SK-N-SH (cell line): ENCODE results near the gene PCSK6. TPM values are rescaled to one million over a fixed set of nuclear protein-coding genes. Genes with fewer than 3 reads are reported as not detected.

Experiments used
- CTCF ChIA-PET: fragments of 300-600, 350-600 bp; formaldehyde crosslinking; extraction: SDS; loops from one replicate; lab custom pipeline; 2021; lab: Yijun Ruan, JAX
- POLR2A ChIA-PET: fragments of 350-600 bp; sonication (Branson Sonifier 250); formaldehyde crosslinking; extraction: SDS; loops from one replicate; lab custom pipeline; 2020; ENCODE audit warnings: antibody characterized with exemption, inconsistent platforms; lab: Yijun Ruan, JAX
- DNase-seq: peaks from one replicate; pipeline ENCODE4 v3.0.0; 2012
- H2AFZ ChIP-seq: fragments of 200-600 bp; sonication (generic); 2 replicates; pipeline ENCODE4 v1.8.1; 2016; ENCODE audit warnings: antibody characterized with exemption, mild to moderate bottlenecking, low read depth
- H3F3A ChIP-seq: fragments of 200-600 bp; sonication (generic); replicated peaks from 2 replicates; pipeline ENCODE3; 2016; ENCODE audit warnings: antibody characterized with exemption, mild to moderate bottlenecking; ENCODE audit not compliant: insufficient read depth
- H3K27ac ChIP-seq, 2 experiments: fragments of 200-500 bp in 1 of 2; fragments of 200-600 bp in 1 of 2; sonication (Bioruptor generic) in 1 of 2; sonication (generic), shearing (Covaris generic) in 1 of 2; 2 replicates each; pipeline versions ENCODE4 v1.5.1 to v1.6.1; 2014 to 2016; ENCODE audit warnings: low read depth in 2 of 2, inconsistent platforms in 1 of 2, low read length in 1 of 2, mild to moderate bottlenecking in 1 of 2, mixed read lengths in 1 of 2
- H3K27me3 ChIP-seq: fragments of 200-600 bp; sonication (generic), shearing (Covaris generic); 2 replicates; pipeline ENCODE4 v1.6.1; 2016; ENCODE audit warnings: mixed run types; ENCODE audit not compliant: insufficient read depth
- H3K36me3 ChIP-seq, 2 experiments: fragments of 200-500 bp in 1 of 2; fragments of 200-600 bp in 1 of 2; sonication (Bioruptor generic) in 1 of 2; sonication (generic) in 1 of 2; replicated peaks in 1 of 2; 2 replicates each; pipeline versions ENCODE3 to v1.5.1; 2014 to 2016; ENCODE audit warnings: low read length in 1 of 2, mild to moderate bottlenecking in 1 of 2; ENCODE audit not compliant: insufficient read depth in 2 of 2, control insufficient read depth in 1 of 2
- H3K4me1 ChIP-seq, 2 experiments: fragments of 200-500 bp in 1 of 2; fragments of 200-600 bp in 1 of 2; sonication (Bioruptor generic) in 1 of 2; sonication (generic), shearing (Covaris generic) in 1 of 2; 2 replicates each; pipeline versions ENCODE4 v1.5.1 to v1.6.1; 2014 to 2016; ENCODE audit warnings: low read depth in 1 of 2, low read length in 1 of 2, mixed run types in 1 of 2; ENCODE audit not compliant: insufficient read depth in 2 of 2, control insufficient read depth in 1 of 2
- H3K4me2 ChIP-seq: fragments of 200-600 bp; sonication (generic), shearing (Covaris generic); 2 replicates; pipeline ENCODE4 v1.6.1; 2017; ENCODE audit warnings: mixed run types
- H3K4me3 ChIP-seq, 2 experiments: fragments of 200-500 bp in 1 of 2; fragments of 200-600 bp in 1 of 2; sonication (Bioruptor generic) in 1 of 2; sonication (generic), shearing (Covaris generic) in 1 of 2; 2 replicates each; pipeline versions ENCODE4 v1.5.1 to v1.8.1; 2014 to 2016; ENCODE audit warnings: low read depth in 2 of 2, inconsistent platforms in 1 of 2, low read length in 1 of 2, mild to moderate bottlenecking in 1 of 2, mixed read lengths in 1 of 2, moderate library complexity in 1 of 2
- H3K79me2 ChIP-seq: fragments of 200-600 bp; sonication (generic); 2 replicates; pipeline ENCODE4 v1.8.1; 2017; ENCODE audit warnings: mild to moderate bottlenecking; ENCODE audit not compliant: insufficient read depth
- H3K9ac ChIP-seq: fragments of 200-600 bp; sonication (generic); 2 replicates; pipeline ENCODE4 v1.6.1; 2017; ENCODE audit warnings: mixed run types
- H3K9me2 ChIP-seq: fragments of 200-600 bp; sonication (generic); 2 replicates; pipeline ENCODE4 v1.6.1; 2017; ENCODE audit warnings: mixed run types
- H3K9me3 ChIP-seq: fragments of 200-600 bp; sonication (generic); 2 replicates; pipeline ENCODE4 v1.6.1; 2017; ENCODE audit warnings: mixed run types, mild to moderate bottlenecking, moderate library complexity
- H4K20me1 ChIP-seq: fragments of 200-600 bp; sonication (generic); 2 replicates; pipeline ENCODE4 v1.6.1; 2017; ENCODE audit warnings: mild to moderate bottlenecking, mixed run types; ENCODE audit not compliant: insufficient read depth
- CHD2 ChIP-seq: fragments of 150-350 bp; IDR thresholded peaks from 2 replicates; pipeline ENCODE4 v1.6.1; 2018; ENCODE audit warnings: low read length; ENCODE audit not compliant: partially characterized antibody
- ELF1 ChIP-seq: IDR thresholded peaks from 2 replicates; pipeline ENCODE4 v1.4.0; 2012
- EZH2phosphoT487 ChIP-seq: fragments of 200-600 bp; sonication (generic); IDR thresholded peaks from 2 replicates; pipeline ENCODE4 v1.6.1; 2017; ENCODE audit warnings: low read depth, mixed run types, mild to moderate bottlenecking, antibody characterized with exemption, moderate library complexity, borderline replicate concordance
- FOSL2 ChIP-seq: IDR thresholded peaks from 2 replicates; pipeline ENCODE4 v1.4.0; 2012; ENCODE audit warnings: low read depth, mild to moderate bottlenecking, moderate library complexity, borderline replicate concordance
- FOXJ3 ChIP-seq: sonication (generic); formaldehyde crosslinking; IDR thresholded peaks from 2 replicates; pipeline ENCODE4 v1.5.1; 2020; ENCODE audit warnings: mild to moderate bottlenecking, missing genetic modification reagents
- GABPA ChIP-seq: IDR thresholded peaks from 2 replicates; pipeline ENCODE4 v1.4.0; 2012; ENCODE audit warnings: low read depth, mild to moderate bottlenecking
- JUND ChIP-seq: IDR thresholded peaks from 2 replicates; pipeline ENCODE4 v1.4.0; 2012
- MAX ChIP-seq: IDR thresholded peaks from 2 replicates; pipeline ENCODE4 v1.4.0; 2012; ENCODE audit warnings: low read depth
- MEF2A ChIP-seq: IDR thresholded peaks from 2 replicates; pipeline ENCODE4 v1.4.0; 2012; ENCODE audit warnings: low read depth, borderline replicate concordance
- MXI1 ChIP-seq: IDR thresholded peaks from 2 replicates; pipeline ENCODE4 v1.6.1; 2012; ENCODE audit warnings: mild to moderate bottlenecking, low read depth, low read length, improper control_type of control experiment
- NFIC ChIP-seq: IDR thresholded peaks from 2 replicates; pipeline ENCODE4 v1.4.0; 2012; ENCODE audit warnings: borderline replicate concordance
- NRF1 ChIP-seq: IDR thresholded peaks from 2 replicates; pipeline ENCODE4 v1.6.1; 2012; ENCODE audit warnings: low read depth, mild to moderate bottlenecking, low read length
- POLR2AphosphoS5 ChIP-seq: IDR thresholded peaks from 2 replicates; pipeline ENCODE4 v1.6.1; 2012; ENCODE audit warnings: low read depth, low read length
- RAD21 ChIP-seq: IDR thresholded peaks from 2 replicates; pipeline ENCODE4 v1.6.1; 2012; ENCODE audit warnings: mild to moderate bottlenecking, low read length
- RCOR1 ChIP-seq: fragments of 150-350 bp; IDR thresholded peaks from 2 replicates; pipeline ENCODE4 v1.6.1; 2017; ENCODE audit warnings: antibody characterized with exemption, low read length
- RFX5 ChIP-seq: IDR thresholded peaks from 2 replicates; pipeline ENCODE4 v1.6.1; 2012; ENCODE audit warnings: mild to moderate bottlenecking, improper control_type of control experiment, low read length
- RXRA ChIP-seq: IDR thresholded peaks from 2 replicates; pipeline ENCODE4 v1.4.0; 2012; ENCODE audit warnings: low read depth, mild to moderate bottlenecking, borderline replicate concordance
- SIN3A ChIP-seq: IDR thresholded peaks from 2 replicates; pipeline ENCODE4 v1.6.1; 2012; ENCODE audit warnings: low read depth, mild to moderate bottlenecking, low read length, moderate library complexity, borderline replicate concordance
- SMC3 ChIP-seq: IDR thresholded peaks from 2 replicates; pipeline ENCODE4 v1.6.1; 2012; ENCODE audit warnings: low read depth, low read length, improper control_type of control experiment
- TAF1 ChIP-seq: IDR thresholded peaks from 2 replicates; pipeline ENCODE4 v1.6.1; 2012; ENCODE audit warnings: low read depth, mild to moderate bottlenecking, low read length, moderate library complexity, borderline replicate concordance
- TCF12 ChIP-seq: IDR thresholded peaks from 2 replicates; pipeline ENCODE4 v1.4.0; 2012
- TEAD4 ChIP-seq: IDR thresholded peaks from 2 replicates; pipeline ENCODE4 v1.4.0; 2012; ENCODE audit warnings: mild to moderate bottlenecking, borderline replicate concordance; ENCODE audit not compliant: insufficient read depth
- USF1 ChIP-seq: IDR thresholded peaks from 2 replicates; pipeline ENCODE4 v1.4.0; 2012; ENCODE audit warnings: low read depth, borderline replicate concordance
- YY1 ChIP-seq: IDR thresholded peaks from 2 replicates; pipeline ENCODE4 v1.4.0; 2012; ENCODE audit warnings: low read depth, mild to moderate bottlenecking
- ZBTB33 ChIP-seq: IDR thresholded peaks from 2 replicates; pipeline ENCODE4 v1.4.0; 2012; ENCODE audit warnings: low read depth, borderline replicate concordance
- WGBS: methylation state at CpG from one replicate; pipeline ENCODE4 v1.1.6; 2017; ENCODE audit warnings: low lambda C conversion rate; 5-methylcytosine and 5-hydroxymethylcytosine counted together
- polyA plus RNA-seq, 3 experiments: library from polyadenylated mRNA; depleted of rRNA; stranded (reverse); fragments of >200 nt; gene quantifications; 2 replicates each; pipeline ENCODE4 v1.2.3, GENCODE V29; 2012

Gene PCSK6
- polyA plus RNA-seq, 1 of the 3 experiments (the other 2 are of a cell fraction): 0.03 TPM

GRCh38 chr15:101371081-101371480 is 118.4 kb downstream of the PCSK6 start:
- Histone ChIP-seq H3K79me2 (no peaks in the 10 kb centered on the region), H2AFZ (no peak overlapping the region), H3K9ac (no peak overlapping the region), H3K36me3 (no peaks in the 10 kb centered on the region), H3F3A (no peaks in the 10 kb centered on the region), H3K27ac (no peak overlapping the region), H3K4me3 (no peak overlapping the region), H3K27me3 (no peaks in the 10 kb centered on the region), H4K20me1 (no peaks in the 10 kb centered on the region), H3K4me1 (peaks cover 0 to 7% of the 10 kb centered on the region in 2 experiments; a peak in 1 of 4 replicates), H3K9me3 (no peaks in the 10 kb centered on the region), H3K4me2 (no peak overlapping the region), H3K9me2 (no peaks in the 10 kb centered on the region)
- no peak for TF ChIP-seq RAD21
- TF ChIP-seq GABPA: no peak
- no peak for TF ChIP-seq JUND
- TF ChIP-seq CHD2: no peak
- TF ChIP-seq POLR2AphosphoS5: no peak
- no peak for TF ChIP-seq RCOR1
- no peak for TF ChIP-seq TCF12
- no peak for TF ChIP-seq MXI1
- no peak for TF ChIP-seq NFIC
- no peak for TF ChIP-seq ELF1
- no peak for TF ChIP-seq SIN3A
- TF ChIP-seq NRF1: no peak
- no peak for TF ChIP-seq MAX
- TF ChIP-seq RFX5: no peak
- no peak for TF ChIP-seq TEAD4
- no peak for TF ChIP-seq SMC3
- DNase-seq: no peak
- ChIA-PET POLR2A (no interaction called here), CTCF (no interaction called here)
- 75% methylated on average over 7 of the region's 7 CpGs for WGBS

- no peak for DNase-seq
- ChIA-PET POLR2A (no interaction called here), CTCF (no interaction called here)
- H3K79me2 ChIP-seq: no peaks in the 10 kb centered on the region
- H3K9ac ChIP-seq: no peak overlapping the region
- H3K4me2 ChIP-seq: no peak overlapping the region
- H3K27ac ChIP-seq: no peak overlapping the region
- no peaks in the 10 kb centered on the region for H3K9me3 ChIP-seq
- no peaks in the 10 kb centered on the region for H3K36me3 ChIP-seq
- peaks cover 0 to 7% of the 10 kb centered on the region in 2 experiments; a peak in 1 of 4 replicates for H3K4me1 ChIP-seq
- 66% methylated on average over 17 of the region's 26 CpGs for WGBS
- H3K4me3 ChIP-seq: no peak overlapping the region
- no peaks in the 10 kb centered on the region for H4K20me1 ChIP-seq
- H3K9me2 ChIP-seq: no peaks in the 10 kb centered on the region
- no peaks in the 10 kb centered on the region for H3F3A ChIP-seq
- TF ChIP-seq ZBTB33: no peak
- no peak for TF ChIP-seq EZH2phosphoT487
- no peak for TF ChIP-seq USF1
- TF ChIP-seq TAF1: no peak
- no peak for TF ChIP-seq FOSL2
- TF ChIP-seq TEAD4: no peak
- TF ChIP-seq MEF2A: no peak
- TF ChIP-seq FOXJ3 (CRISPR knock-in tag): no peak
- no peak for TF ChIP-seq MXI1
- TF ChIP-seq YY1: no peak
- TF ChIP-seq NRF1: no peak
- TF ChIP-seq RXRA: no peak
- no peak for TF ChIP-seq MAX
- TF ChIP-seq RFX5: no peak
- no peaks in the 10 kb centered on the region for H3K27me3 ChIP-seq
- H2AFZ ChIP-seq: no peak overlapping the region
Measured at GRCh38 chr15:101370330-101371024, 119.0 kb downstream of the PCSK6 start.
